ENCODE measurements around the gene DLG2.

DNA sequence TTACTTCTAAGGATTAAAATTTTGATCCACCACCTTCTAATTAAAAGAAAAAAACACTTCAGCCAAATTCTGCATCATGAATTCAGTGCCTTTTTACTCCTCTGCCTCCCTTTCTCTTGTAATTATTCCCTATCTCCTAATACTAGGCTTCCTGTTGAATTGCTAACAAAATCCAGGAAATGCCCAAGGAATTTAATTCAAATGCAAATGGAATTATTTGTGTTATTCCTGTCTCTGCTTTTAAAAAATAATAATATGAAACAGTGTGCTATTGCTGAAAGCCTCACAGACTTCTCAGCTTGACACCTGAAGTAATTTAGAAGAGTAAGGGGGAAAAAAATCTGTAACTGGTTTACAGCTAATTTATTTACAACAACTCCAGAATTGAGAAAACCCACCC is 85.5 kb downstream of the DLG2 start:
- TF ChIP-seq, protein P1, sequence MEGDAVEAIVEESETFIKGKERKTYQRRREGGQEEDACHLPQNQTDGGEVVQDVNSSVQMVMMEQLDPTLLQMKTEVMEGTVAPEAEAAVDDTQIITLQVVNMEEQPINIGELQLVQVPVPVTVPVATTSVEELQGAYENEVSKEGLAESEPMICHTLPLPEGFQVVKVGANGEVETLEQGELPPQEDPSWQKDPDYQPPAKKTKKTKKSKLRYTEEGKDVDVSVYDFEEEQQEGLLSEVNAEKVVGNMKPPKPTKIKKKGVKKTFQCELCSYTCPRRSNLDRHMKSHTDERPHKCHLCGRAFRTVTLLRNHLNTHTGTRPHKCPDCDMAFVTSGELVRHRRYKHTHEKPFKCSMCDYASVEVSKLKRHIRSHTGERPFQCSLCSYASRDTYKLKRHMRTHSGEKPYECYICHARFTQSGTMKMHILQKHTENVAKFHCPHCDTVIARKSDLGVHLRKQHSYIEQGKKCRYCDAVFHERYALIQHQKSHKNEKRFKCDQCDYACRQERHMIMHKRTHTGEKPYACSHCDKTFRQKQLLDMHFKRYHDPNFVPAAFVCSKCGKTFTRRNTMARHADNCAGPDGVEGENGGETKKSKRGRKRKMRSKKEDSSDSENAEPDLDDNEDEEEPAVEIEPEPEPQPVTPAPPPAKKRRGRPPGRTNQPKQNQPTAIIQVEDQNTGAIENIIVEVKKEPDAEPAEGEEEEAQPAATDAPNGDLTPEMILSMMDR (conservative IDR thresholded peaks at IDR 0.05 in 1 of 2, IDR thresholded peaks at IDR 0.05 in 1 of 2; ENCODE audit: extremely low read depth in 1 of 2, insufficient read depth in 1 of 2, low read depth in 1 of 2, low read length in 2 of 2) = no peak
- TF ChIP-seq EZH2 (IDR thresholded peaks at IDR 0.05; ENCODE audit: borderline replicate concordance, low read length) = no peak
